Measurements from ENCODE around the gene IL1RAPL1. TPM values are rescaled to one million over a fixed set of nuclear protein-coding genes. Genes with fewer than 3 reads are reported as not detected.
A peak's percentile ranks its signal among the peaks of the same experiment; 100 is the strongest.

The IL1RAPL1 gene
- total and polyA plus RNA-seq, 2 donors (not counting 1 experiment from before 2014, with no cell fraction given) = 0.25 to 2.8 TPM

DNA sequence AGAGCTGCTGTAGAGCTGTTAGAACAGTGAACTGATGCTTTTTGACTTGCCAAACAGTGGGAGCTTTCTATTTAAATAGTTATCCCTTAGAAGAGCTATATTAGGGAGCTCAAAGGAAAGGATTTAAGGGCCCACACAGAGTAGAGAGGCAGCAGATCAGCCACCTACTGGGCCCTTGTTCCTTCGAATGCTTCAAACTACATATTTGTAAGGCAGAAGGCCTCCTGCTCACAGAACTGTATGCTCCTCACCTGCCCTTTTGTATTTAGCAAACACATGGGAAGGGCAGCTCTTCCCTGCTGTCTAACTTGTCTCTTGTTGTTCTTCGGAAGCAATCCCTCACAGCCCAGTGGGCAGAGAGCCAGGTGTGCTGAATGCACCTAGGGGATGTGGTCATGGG is 38.0 kb downstream of the IL1RAPL1 start:
- no peaks in the 10 kb centered on the region for H4K20me1 ChIP-seq (ENCODE audit: control insufficient read depth, extremely low read depth, insufficient read depth, low read length)
- H3K27ac ChIP-seq (ENCODE audit: insufficient read depth, low read length) = no peak overlapping the region
- TF ChIP-seq, protein P1, sequence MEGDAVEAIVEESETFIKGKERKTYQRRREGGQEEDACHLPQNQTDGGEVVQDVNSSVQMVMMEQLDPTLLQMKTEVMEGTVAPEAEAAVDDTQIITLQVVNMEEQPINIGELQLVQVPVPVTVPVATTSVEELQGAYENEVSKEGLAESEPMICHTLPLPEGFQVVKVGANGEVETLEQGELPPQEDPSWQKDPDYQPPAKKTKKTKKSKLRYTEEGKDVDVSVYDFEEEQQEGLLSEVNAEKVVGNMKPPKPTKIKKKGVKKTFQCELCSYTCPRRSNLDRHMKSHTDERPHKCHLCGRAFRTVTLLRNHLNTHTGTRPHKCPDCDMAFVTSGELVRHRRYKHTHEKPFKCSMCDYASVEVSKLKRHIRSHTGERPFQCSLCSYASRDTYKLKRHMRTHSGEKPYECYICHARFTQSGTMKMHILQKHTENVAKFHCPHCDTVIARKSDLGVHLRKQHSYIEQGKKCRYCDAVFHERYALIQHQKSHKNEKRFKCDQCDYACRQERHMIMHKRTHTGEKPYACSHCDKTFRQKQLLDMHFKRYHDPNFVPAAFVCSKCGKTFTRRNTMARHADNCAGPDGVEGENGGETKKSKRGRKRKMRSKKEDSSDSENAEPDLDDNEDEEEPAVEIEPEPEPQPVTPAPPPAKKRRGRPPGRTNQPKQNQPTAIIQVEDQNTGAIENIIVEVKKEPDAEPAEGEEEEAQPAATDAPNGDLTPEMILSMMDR (conservative IDR thresholded peaks at IDR 0.05 in 1 of 2, IDR thresholded peaks at IDR 0.05 in 1 of 2; ENCODE audit: low read depth in 1 of 2, low read length in 2 of 2) = no peak
- no peak for TF ChIP-seq EZH2 (IDR thresholded peaks at IDR 0.05; ENCODE audit: low read length, missing control alignments)
- no peaks in the 10 kb centered on the region for H3K4me1 ChIP-seq (ENCODE audit: control insufficient read depth, extremely low read depth, insufficient read depth, low read length)
- H3K9ac ChIP-seq (ENCODE audit: insufficient read depth, low read length) = no peak overlapping the region
- no peaks in the 10 kb centered on the region for H3K27me3 ChIP-seq (ENCODE audit: control insufficient read depth, insufficient read depth, low read length)
- H3K9me3 ChIP-seq (ENCODE audit: control insufficient read depth, insufficient read depth, low read depth, low read length) = no peaks in the 10 kb centered on the region
- H3K36me3 ChIP-seq (ENCODE audit: control insufficient read depth, insufficient read depth, low read length) = no peaks in the 10 kb centered on the region
- DNase-seq (ENCODE audit: low read depth in 2 of 2) = no peak
- H3K79me2 ChIP-seq (ENCODE audit: control insufficient read depth, insufficient read depth, low read length) = no peaks in the 10 kb centered on the region
- H3K4me2 ChIP-seq (ENCODE audit: extremely low read depth, insufficient read depth, low read length) = no peak overlapping the region
- no peak overlapping the region for H3K4me3 ChIP-seq (replicated peaks in 1 of 4; ENCODE audit: control extremely low read depth in 1 of 4, insufficient read depth in 1 of 4, low read depth in 3 of 4, low read length in 4 of 4)
- no peak overlapping the region for H2AFZ ChIP-seq (ENCODE audit: low read length)

DNA sequence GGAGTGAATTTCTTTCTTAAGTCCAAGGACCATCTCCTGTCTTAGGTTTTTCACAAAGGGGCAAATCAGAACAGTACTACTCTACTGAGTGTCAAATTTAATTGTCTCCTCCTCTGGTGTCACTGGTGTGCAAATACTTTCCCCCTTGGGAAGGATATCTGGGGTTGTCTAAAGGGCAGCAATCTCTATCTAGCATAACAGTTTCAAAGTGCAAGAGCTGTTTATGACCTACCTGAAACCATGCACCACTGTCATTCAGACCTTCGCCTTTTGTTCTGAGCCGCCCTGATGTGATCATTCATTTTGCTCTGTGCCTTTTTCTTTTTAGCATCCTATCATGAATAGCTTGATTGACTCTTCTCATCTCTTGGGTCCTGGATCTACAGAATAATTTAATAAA is 39.3 kb downstream of the IL1RAPL1 start:
- no peaks in the 10 kb centered on the region for H3K79me2 ChIP-seq (ENCODE audit: control insufficient read depth, insufficient read depth, low read length)
- H3K36me3 ChIP-seq (ENCODE audit: control insufficient read depth, insufficient read depth, low read length) = no peaks in the 10 kb centered on the region
- TF ChIP-seq, protein P1 (conservative IDR thresholded peaks at IDR 0.05 in 1 of 2, IDR thresholded peaks at IDR 0.05 in 1 of 2; ENCODE audit: low read depth in 1 of 2, low read length in 2 of 2) = no peak

DNA sequence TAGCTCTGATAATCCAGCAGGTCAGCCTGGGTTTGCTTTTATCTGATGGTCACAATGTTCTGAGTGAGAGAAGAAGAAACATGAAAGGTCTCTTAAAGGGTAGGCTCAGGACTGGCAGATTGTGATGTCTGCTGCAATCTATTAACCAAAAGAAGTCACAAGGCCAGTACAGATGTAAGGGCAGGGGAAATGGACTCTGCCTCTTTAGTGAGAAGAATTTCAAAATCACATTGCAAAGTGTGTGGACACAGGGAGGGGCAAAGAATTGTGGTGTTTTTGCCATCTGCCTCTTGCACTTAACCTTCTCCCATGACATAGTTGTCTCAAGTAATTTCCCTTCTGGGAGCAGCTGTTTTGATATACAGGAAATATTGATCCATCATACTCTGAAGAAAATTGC is 40.9 kb downstream of the IL1RAPL1 start:
- peak in 1 of 2 donors; percentile 2 for DNase-seq (ENCODE audit: low read depth in 2 of 2)

More for the DNA sequence above, 39.3 kb downstream of the IL1RAPL1 start:
- no peak overlapping the region for H3K9ac ChIP-seq (ENCODE audit: insufficient read depth, low read length)
- DNase-seq (ENCODE audit: low read depth in 2 of 2) = no peak
- H3K9me3 ChIP-seq (ENCODE audit: control insufficient read depth, insufficient read depth, low read depth, low read length) = no peaks in the 10 kb centered on the region
- no peak overlapping the region for H2AFZ ChIP-seq (ENCODE audit: low read length)
- no peak overlapping the region for H3K27ac ChIP-seq (ENCODE audit: insufficient read depth, low read length)
- H3K4me2 ChIP-seq (ENCODE audit: extremely low read depth, insufficient read depth, low read length) = no peak overlapping the region
- no peaks in the 10 kb centered on the region for H4K20me1 ChIP-seq (ENCODE audit: control insufficient read depth, extremely low read depth, insufficient read depth, low read length)
- H3K4me3 ChIP-seq (replicated peaks in 1 of 4; ENCODE audit: control extremely low read depth in 1 of 4, insufficient read depth in 1 of 4, low read depth in 3 of 4, low read length in 4 of 4) = no peak overlapping the region
- H3K27me3 ChIP-seq (ENCODE audit: control insufficient read depth, insufficient read depth, low read length) = no peaks in the 10 kb centered on the region
- H3K4me1 ChIP-seq (ENCODE audit: control insufficient read depth, extremely low read depth, insufficient read depth, low read length) = no peaks in the 10 kb centered on the region

More for the DNA sequence above, 40.9 kb downstream of the IL1RAPL1 start:
- Histone ChIP-seq H2AFZ (ENCODE audit: low read length) (no peak overlapping the region), H3K9ac (ENCODE audit: insufficient read depth, low read length) (no peak overlapping the region), H3K27ac (ENCODE audit: insufficient read depth, low read length) (no peak overlapping the region), H3K36me3 (ENCODE audit: control insufficient read depth, insufficient read depth, low read length) (no peaks in the 10 kb centered on the region), H4K20me1 (ENCODE audit: control insufficient read depth, extremely low read depth, insufficient read depth, low read length) (no peaks in the 10 kb centered on the region), H3K79me2 (ENCODE audit: control insufficient read depth, insufficient read depth, low read length) (no peaks in the 10 kb centered on the region), H3K4me3 (replicated peaks in 1 of 4; ENCODE audit: control extremely low read depth in 1 of 4, insufficient read depth in 1 of 4, low read depth in 3 of 4, low read length in 4 of 4) (no peak overlapping the region), H3K4me1 (ENCODE audit: control insufficient read depth, extremely low read depth, insufficient read depth, low read length) (no peaks in the 10 kb centered on the region), H3K9me3 (ENCODE audit: control insufficient read depth, insufficient read depth, low read depth, low read length) (no peaks in the 10 kb centered on the region), H3K27me3 (ENCODE audit: control insufficient read depth, insufficient read depth, low read length) (no peaks in the 10 kb centered on the region), H3K4me2 (ENCODE audit: extremely low read depth, insufficient read depth, low read length) (no peak overlapping the region)
- TF ChIP-seq, protein P1 (conservative IDR thresholded peaks at IDR 0.05 in 1 of 2, IDR thresholded peaks at IDR 0.05 in 1 of 2; ENCODE audit: low read depth in 1 of 2, low read length in 2 of 2) = no peak
- no peak for TF ChIP-seq EZH2 (IDR thresholded peaks at IDR 0.05; ENCODE audit: low read length, missing control alignments)

Measured in fibroblast of lung (primary cell).